IPS-11a (cell line): ENCODE measurements around the gene SSBP1.
"Not testable (repeated sequence)": the region's sequence is repeated elsewhere in the genome, so short reads cannot be mapped to it uniquely, and the experiment has no call there.

ENCODE experiments used
- H3K4me3 ChIP-seq: one replicate; pipeline ENCODE4 v1.5.1; 2013; ENCODE audit warnings: low read depth, low read length, control low read depth

Gene SSBP1

DNA sequence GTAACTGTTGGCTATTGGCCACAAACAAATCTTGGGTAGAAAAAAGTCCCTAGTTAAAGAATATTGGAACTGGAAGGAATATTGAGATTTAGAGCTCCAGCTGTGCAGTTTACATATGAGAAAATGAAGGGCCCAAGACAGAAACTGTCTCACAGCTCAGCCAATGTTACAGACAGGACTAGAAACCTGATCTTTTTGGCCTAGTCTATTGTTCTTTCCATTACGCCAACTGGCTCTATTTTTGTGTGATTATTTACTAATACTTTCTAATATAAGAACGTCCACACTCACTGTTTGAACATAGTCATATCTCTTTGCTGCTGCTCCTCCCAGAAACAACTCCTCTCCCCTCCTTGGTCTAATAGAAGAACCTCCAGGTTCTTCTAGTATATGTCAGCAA, 28.8 kb upstream of the SSBP1 start:
- no peak overlapping the region for H3K4me3 ChIP-seq

DNA sequence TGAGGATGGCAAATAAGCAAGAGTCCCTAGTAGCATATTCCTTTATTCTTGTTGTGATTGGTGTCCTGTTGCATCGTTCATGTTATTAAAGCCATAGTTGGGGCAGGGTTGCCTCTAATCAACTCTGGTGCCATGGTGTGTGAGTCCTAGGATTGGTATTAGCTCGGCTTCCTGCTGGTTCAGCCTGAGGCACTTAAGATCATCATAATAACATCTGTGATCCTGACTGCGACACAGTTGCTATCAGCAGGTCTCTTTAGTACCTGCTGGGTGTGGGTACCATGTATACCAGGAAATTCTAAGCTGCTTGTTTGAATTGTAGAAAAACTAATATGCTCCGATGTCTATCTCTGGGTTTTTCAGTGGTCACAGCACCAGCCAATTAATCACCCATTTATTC, 28.4 kb upstream of the SSBP1 start:
- H3K4me3 ChIP-seq: no peak overlapping the region

DNA sequence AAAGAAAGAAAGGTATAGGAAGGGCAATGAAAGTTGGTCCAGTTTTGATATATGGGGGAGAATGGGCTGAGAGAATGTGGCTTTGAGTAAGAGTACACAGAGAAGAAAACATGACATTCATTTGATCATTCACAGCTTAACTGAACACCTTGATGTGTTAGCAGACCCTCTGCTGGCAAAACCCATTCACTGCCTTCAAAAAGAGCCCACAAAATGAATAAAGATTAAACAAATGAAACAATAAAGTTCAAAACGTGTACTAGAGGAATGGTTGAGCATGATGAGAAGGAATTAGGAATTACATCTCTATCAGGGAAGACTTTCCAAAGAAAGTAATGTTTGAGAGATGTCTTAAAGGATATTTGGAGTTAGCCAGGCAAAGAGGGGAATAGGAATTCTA, 27.9 kb upstream of the SSBP1 start:
- no peak overlapping the region for H3K4me3 ChIP-seq

DNA sequence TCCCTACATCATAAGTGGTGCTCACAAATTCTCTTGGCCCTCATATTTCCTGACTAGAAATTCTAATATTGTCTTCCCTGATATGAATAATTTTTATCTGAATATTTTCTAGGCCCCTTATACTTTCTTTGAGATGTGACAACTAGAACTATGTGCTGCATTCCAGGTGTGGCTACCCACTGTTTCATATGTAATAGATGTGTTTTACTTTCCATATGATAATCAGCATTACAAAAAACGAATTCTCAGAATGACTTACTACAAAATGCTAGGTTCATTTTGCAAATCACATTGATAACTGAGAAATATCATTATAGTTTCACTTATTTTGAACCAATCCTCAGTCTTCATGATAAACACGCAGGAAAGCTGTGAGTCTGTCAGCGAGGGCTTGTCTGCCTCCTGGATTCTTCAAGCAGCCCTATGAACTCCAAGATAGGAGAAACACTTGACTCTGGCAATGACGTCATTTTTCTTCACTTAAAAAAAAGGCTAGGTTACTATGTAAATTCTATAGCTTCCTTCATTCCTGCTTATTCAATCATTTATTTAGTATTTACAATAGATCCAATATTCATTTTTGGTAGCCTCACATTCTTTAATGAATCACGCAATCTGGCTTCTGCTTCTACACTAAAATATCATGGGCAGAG, 25.4 kb upstream of the SSBP1 start:
- H3K4me3 ChIP-seq: no peak overlapping the region

DNA sequence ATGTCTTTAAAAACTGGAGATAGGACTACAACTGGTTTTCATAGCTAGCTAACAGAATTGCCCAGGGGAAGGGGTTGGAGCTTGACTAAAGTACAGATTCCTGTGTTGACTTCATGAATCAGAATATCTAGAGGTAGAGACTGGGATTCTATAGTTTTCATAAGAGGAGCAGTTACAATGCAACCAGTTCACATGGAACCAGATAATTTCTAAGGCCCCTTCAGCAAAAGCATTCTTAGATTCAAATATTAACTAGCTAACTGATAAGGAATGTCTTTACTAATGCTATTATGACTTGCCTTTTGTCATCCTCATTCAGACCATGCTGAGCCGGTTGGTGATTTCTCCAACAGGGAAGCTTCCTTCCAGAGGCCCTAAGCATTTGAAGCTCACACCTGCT, 24.3 kb upstream of the SSBP1 start:
- no peak overlapping the region for H3K4me3 ChIP-seq

DNA sequence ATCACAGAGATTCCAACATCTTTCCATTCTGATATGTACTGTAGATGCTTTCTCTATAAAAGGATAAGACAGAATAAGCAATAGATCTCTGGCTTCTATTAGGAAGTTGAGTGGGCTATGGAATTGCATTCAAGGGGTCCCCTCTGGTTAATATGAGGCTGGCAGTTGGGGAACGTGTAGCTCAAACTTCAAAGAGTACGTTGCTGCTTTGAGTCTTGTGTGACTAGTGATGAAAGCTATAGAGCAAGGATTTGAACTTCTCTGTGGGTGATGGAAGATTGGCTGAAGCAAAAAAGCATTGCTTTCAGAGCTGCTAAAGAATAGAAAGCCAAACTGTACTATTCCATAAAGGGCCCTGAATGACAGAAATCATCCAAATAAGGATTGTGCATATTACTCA, 23.6 kb upstream of the SSBP1 start:
- no peak overlapping the region for H3K4me3 ChIP-seq

DNA sequence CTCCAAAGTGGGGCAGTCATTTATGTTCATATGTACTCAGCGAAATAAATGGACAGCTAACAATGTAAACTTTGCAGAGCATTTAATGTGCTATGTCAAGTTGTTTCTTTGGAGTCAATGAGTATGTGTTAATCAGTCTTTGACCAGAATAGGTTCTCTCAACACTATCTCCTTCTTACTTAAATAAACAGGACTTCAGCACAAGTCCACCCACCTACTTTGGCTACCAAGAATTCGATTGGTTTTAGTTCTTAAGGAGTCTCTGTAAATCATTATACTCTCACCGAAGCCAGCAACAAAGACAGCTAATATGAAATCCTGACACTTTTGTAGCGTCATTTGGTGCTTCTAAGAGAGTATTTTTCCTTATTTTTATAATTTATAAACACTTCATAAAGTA, 23.1 kb upstream of the SSBP1 start:
- H3K4me3 ChIP-seq: no peak overlapping the region

DNA sequence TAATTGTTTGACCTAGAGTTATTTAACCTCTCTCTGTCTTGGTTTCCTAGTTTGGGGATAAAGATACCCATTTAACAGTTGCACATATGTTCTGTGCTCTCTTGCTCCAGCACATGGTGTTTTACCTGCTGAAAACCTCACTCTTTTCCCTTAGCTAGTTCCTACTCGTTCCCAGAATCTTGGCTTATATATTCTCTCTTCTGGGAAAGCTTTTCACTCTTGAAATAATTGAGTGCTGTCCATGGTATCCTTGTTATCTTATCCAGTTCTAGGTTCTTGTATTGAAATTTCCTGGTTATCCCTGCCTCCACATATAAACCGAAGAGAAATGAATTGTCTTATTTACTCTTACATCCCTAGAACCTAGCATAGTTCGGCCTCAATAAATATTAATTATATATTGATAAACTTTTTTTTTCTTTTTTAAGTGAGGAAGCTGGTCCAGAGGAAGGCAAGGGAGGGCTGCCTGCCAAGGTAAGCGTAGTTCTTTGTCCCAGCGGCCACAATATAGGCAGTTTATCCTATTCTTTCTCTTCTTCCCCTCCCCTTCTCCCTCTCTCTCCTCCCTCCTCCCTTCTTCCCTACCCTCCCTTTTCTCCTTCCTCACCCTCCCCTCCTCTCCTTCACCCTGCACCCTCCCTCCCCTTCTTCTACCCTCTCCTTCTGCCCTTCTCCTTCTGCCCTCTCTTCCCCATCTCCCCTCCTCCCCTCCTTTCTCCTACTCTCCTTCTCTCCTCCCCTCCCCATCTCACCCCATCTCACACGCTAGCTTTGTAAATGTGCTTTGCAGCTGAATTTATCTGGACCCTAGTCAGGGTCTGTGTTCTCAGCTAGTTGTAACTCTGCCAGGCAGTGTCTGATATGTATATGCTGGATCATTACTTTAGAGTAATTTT, 22.1 kb upstream of the SSBP1 start:
- no peak overlapping the region for H3K4me3 ChIP-seq

DNA sequence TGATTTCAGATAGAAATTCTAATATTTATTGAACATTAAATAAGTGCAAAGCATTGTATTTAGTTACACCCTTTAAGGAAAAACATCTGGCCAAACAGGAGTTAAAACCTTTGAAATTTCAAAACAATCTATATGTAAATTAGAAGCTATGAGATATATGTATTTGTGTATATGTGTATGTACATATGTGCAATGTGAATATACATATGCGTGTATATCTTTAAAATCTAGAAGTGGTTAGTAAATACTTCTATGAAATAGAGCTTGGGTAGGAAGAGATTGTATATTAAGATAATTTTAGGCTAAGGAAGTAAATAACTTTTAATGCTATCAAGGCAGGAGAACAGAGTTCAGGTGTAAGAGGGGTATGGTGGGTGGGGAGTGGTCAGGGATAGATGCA, 20.7 kb upstream of the SSBP1 start:
- no peak overlapping the region for H3K4me3 ChIP-seq

DNA sequence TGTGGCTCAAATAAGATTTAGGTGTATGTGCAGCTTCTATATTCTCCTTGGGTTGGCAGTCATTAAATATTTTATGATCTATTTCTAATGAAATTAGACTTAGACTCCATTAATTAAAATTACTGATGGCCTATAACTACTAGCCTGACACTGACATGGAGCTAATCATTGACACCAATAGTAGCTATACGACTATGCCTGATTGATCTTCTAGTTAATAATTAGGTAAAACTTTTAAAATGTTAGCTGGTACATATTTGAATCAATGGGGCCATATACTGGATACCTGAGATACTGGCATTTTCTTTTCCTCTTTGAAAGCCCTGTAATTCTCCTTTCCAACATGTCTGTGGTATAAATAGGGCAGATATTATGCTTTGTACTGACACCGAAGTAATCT, 15.6 kb upstream of the SSBP1 start:
- no peak overlapping the region for H3K4me3 ChIP-seq

DNA sequence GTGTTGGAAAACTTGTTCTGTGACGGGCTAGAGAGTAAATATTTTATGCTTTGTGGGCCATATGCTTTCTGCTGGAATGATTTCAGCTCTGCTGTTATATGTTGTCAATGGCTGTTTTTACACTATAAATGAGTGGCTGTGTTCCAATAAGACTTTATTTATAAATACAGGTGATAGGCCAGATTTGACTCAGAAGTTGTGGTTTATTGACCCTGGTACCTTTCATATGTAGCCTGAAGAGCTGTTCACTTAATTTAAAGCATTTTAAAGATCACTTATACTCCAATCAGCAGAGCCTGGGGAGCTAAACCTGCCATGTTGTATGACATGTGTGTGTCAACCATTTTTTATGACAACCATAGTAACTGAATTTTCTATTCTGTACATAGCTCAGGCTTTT, 9.1 kb upstream of the SSBP1 start:
- no peak overlapping the region for H3K4me3 ChIP-seq

DNA sequence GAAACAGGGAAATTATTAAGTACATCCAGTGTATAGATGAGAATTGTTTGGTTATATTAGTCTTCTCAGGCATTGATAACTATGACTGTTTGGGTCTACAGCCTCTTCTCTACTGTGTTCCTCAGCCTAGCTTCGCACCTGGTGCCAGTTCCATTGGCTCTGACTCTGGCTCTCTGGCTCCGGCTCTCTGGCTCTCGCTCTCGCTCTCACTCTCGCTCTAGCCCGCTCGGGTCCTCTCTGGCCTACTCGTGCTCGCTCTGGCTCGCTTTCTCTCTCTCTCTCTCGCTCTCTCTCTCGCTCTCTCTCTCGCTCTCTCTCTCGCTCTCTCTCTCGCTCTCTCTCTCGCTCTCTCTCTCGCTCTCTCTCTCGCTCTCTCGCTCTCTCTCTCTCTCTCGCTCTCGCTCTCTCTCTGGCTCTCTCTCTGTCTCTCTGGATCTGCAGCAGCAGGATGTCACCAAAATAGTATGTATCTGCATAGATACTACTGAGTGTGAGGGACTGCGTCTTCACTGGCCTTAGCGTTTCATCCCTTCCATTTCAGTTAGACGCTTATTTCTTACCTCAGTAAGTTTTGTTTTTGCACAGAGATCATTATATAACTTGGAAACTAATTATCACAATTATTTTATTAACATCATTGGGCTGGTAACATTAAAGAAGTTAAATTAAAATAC, 6.5 kb upstream of the SSBP1 start:
- H3K4me3 ChIP-seq: no peak overlapping the region

DNA sequence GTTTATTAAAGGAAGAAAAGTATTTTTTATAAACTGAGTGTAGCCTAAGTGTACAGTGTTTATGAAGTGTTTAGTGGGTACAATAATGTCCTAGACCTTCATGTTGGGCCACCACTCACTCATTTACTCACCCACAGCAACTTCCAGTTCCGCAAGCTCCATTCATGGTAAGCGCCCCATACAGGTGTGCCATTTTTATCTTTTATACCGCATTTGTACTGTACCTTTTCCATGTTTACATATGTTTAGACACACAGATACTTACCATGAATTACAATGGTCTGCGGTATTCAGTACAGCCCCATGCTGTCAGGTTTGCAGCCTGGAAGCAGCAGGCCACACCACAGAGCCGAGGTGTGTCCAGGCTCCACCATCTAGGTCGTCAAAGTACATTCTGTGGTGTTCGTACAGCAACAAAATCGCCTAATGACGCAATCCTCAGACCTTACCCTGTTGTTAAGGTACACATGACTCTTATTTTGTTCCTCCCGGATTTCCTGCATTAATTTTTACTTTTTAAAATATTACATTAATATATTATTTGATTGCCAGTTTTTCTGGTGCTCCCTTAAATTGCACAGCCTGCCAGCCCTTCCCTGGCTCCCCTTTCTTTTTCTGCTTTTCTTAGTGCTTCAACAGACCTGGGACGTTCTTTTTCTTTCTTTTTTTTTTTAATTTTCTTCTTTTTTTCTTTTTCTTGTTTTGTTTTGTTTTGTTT, 881 bp upstream of the SSBP1 start:
- peak overlapping the region; percentile 100 for H3K4me3 ChIP-seq

DNA sequence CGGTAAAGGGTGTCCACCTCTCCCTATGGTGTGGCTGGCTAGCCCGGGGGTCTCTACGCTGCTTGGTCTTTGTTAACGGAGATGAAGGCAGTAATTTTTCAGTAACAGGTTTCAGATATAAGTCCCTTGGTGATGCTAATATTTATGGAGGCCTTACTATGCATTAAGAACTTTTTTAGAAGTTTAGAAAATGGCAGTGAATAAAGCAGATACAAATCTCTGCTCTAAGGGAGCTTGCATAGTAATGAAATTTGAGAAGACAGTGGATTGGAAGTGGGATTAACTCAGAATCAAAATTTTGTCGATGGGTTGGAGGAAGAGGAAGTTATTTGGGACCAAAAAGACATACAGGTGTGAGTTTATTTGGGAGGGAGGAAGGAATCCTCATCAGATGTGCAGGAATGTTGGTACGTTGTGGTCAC, 445 bp downstream of the SSBP1 start:
- peak overlapping the region; percentile 100 for H3K4me3 ChIP-seq

DNA sequence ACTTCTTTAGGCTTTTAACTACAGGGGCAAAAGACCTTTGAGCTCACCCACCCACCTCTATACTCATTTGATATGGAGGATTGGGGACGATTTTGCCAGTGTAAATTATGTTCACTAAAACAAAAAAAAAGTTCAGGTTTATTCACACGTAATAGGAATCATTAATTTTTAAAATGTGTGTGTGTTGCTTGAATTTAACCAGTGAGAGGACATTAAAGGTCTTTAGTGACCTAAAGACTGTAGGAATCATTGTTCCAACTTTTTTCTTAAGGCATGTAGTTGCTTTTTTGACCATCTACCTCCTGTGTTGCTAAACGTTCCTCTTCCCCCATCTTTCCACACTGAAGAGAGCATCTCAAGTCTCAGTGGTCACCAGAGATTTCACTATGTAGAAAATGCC, 1.1 kb downstream of the SSBP1 start:
- peak overlapping the region; percentile 100 for H3K4me3 ChIP-seq

DNA sequence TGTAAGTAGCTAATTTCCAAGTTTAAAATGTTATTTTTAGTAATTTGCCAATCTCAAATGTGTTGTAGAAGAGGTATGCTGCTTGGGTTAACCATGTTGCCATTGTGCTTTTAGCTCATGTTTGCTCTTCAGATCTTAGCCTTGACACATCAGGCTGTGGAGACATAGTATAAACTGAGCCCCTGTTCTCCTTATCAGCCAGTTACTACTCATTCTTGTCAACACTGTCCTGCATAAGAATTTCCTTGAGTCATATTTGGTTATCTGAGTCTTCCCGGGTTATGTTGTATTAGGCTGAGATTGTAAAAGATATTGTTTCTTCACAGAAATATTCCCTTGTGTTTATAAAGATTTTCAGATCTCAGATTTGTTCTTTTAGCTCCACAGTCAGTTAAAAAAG, 4.1 kb downstream of the SSBP1 start:
- H3K4me3 ChIP-seq: no peak overlapping the region

DNA sequence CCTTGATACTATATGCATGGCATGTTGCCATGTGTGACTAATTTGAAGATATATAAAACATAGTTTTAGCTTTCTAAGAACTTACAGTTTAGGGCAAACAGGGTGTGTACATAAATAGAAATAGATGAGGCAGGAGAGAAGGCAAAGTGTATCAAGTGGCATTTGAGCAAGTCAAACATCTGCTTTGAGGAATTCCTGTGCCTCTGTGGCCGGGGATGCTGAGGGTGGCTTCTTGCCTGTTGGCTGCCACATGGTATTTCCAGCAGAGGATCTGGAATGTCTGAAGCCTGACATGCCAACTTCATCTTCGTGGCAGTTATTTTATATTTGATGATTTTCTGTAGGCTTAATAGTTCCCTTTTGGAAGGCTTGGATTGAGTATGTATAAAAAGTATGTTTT, 6.0 kb downstream of the SSBP1 start:
- no peak overlapping the region for H3K4me3 ChIP-seq

DNA sequence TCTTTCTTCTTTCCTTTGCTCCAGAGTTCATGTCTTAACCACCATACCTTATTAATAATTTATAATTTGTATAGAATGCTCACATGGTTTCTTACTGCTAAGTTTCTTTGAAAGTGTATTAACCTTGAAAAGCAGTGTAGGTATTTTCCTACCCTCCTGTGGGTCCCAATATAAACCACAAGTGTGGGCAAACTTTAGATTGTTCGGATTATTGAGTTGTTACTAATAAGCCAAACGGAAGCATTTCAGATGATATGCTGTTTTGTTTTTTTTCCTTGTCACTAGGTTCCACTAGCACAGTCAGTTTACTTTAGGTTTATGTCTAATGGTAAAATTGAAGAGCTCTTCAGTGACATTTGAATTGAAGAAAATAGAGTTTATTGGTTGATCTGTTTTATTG, 10.2 kb downstream of the SSBP1 start:
- no peak overlapping the region for H3K4me3 ChIP-seq

DNA sequence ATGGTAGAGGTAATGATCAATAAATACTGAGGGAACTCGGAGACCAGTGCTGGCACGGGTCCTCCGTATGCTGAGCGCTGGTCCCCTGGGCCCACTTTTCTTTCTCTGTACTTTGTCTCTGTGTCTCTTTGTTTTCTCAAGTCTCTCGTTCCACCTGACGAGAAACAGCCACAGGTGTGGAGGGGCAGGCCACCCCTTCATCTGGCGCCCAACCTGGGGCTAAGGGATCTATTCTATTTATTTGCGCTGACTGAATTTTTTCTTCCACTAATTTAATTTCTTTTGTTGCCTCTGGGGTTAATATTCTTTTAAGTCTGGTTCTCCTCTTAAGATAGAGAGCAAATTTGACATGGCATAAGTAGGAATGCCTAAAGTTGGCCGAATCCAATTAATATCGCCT, 13.7 kb downstream of the SSBP1 start:
- H3K4me3 ChIP-seq: not testable (repeated sequence)

DNA sequence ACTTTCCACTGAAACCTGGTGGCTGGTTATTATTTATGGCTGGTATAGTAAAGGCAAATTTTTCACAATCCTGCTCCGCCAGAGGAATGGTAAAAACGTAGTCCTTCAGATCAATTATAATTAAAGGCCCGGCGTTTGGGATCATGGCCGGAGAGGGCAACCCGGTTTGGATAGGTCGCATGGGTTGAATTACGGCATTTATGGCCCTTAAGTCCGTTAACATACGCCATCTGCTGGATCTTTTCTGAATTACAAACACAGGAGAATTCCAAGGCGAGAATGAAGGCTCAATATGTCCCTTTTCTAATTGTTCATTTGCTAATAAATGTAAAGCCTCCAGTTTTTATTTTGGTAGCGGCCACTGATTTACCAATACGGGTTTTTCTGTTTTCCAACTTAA, 14.5 kb downstream of the SSBP1 start:
- H3K4me3 ChIP-seq: no peak overlapping the region

DNA sequence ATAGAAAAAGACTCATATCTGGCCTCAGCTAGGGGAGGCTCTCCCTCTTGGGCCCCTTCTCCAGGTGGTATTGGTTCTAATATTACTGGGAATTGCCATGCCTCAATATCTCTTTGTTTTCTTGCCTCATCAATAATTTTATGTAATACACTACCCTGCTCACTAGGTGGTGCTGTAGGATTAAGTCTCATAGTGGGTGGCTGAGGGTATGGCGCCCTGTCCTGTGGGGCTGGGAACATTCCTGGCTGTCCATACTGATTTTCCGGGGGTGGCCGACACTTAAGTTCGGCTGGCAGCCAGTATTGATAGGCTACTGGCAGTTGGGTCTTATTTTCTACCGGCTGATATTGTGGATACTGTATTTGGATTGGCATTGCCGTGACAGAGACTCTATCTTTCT, 16.8 kb downstream of the SSBP1 start:
- H3K4me3 ChIP-seq: no peak overlapping the region
